ENCODE measurements around the gene PLCD1. TPM values are rescaled to one million over a fixed set of nuclear protein-coding genes. Genes with fewer than 3 reads are reported as not detected.

The PLCD1 gene
- total RNA-seq, 1 donor from 2014 or later = 16.7 TPM

DNA sequence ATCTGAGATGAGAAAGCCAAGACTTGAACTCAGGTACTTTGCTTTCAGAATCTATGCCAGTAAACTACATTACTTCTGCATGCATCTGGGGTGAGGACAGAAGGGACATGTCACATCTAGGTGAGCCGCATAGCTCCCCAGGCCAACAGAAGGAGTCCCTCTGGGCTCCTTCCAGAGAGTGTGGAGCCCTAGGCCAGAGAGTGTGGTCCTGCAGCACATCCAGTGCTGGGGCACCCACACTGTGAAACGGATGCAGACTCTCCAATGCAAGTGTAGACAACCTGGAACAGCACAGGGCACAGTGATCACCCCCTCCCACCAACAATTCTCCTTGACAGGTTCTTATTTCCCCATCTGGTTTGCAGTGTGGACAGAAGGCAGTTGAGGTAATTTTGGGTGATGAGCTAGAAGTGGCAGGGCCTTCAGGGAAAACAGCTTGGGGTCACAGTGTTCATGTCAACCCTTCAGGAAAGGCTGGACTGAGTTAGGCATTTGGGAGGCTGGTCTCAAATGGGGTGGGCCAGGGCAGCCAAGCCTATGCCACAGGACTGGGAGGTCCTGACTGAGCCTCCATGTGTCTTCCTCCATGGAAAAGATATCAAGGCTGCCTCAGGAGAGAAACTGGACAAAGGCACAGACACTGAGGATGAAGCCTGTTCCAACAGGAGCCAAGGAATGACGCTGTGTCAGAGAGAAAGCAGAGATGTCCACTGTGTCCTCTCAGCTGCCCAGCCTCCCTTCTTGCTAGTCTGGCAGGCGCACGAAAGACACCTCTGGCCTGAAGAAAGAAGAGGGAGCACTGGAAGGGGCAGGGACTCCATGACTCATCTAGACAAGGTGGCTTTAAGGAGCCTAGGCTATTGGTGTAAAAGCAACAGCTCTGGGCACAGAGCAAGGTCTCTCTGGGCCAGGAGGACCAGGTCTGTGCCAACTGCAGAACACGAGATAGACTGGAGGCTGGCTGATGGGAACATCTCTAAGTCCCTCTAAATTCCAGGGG lies 1.7 kb downstream of the PLCD1 start:
- peaks cover 14% of the 10 kb centered on the region for H3K4me1 ChIP-seq (ENCODE audit: insufficient read depth, low read length)
- Mint-ChIP-seq H3K36me3 (ENCODE audit: low read depth, unreplicated experiment) (no peaks in the 10 kb centered on the region), H3K27me3 (ENCODE audit: low read depth, unreplicated experiment) (peaks cover 22% of the 10 kb centered on the region), H3K9me3 (ENCODE audit: unreplicated experiment) (no peaks in the 10 kb centered on the region), H3K27ac (ENCODE audit: unreplicated experiment) (peak overlapping the region; percentile 19), H3K4me3 (ENCODE audit: unreplicated experiment) (peak overlapping the region; percentile 40), H3K4me1 (ENCODE audit: low read depth, unreplicated experiment) (peaks cover 5% of the 10 kb centered on the region)
- H3K27ac ChIP-seq (ENCODE audit: low read depth, low read length) = no peak overlapping the region
- H4K20me1 ChIP-seq (ENCODE audit: insufficient read depth, low read length) = peaks cover 18% of the 10 kb centered on the region
- H3K79me2 ChIP-seq (ENCODE audit: insufficient read depth, low read length) = no peaks in the 10 kb centered on the region
- H3K27me3 ChIP-seq (ENCODE audit: insufficient read depth, low read length) = no peaks in the 10 kb centered on the region
- no peak overlapping the region for H3K9ac ChIP-seq (ENCODE audit: low read length)
- no peak overlapping the region for H2AFZ ChIP-seq (ENCODE audit: low read depth, low read length)
- TF ChIP-seq, protein P1, sequence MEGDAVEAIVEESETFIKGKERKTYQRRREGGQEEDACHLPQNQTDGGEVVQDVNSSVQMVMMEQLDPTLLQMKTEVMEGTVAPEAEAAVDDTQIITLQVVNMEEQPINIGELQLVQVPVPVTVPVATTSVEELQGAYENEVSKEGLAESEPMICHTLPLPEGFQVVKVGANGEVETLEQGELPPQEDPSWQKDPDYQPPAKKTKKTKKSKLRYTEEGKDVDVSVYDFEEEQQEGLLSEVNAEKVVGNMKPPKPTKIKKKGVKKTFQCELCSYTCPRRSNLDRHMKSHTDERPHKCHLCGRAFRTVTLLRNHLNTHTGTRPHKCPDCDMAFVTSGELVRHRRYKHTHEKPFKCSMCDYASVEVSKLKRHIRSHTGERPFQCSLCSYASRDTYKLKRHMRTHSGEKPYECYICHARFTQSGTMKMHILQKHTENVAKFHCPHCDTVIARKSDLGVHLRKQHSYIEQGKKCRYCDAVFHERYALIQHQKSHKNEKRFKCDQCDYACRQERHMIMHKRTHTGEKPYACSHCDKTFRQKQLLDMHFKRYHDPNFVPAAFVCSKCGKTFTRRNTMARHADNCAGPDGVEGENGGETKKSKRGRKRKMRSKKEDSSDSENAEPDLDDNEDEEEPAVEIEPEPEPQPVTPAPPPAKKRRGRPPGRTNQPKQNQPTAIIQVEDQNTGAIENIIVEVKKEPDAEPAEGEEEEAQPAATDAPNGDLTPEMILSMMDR (IDR thresholded peaks at IDR 0.05; ENCODE audit: insufficient read depth, low read depth, low read length) = no peak
- TF ChIP-seq EZH2 (IDR thresholded peaks at IDR 0.05; ENCODE audit: insufficient read depth, low read length) = no peak
- no peaks in the 10 kb centered on the region for H3K9me3 ChIP-seq (ENCODE audit: insufficient read depth, low read depth, low read length)
- FAIRE-seq (no peak), DNase-seq (ENCODE audit: low read depth) (no peak)
- no peaks in the 10 kb centered on the region for H3K36me3 ChIP-seq (ENCODE audit: insufficient read depth, low read length)
- peak overlapping the region; percentile 88 for H3K4me2 ChIP-seq (ENCODE audit: low read length)
- H3K4me3 ChIP-seq (ENCODE audit: insufficient read depth, low read depth, low read length) = no peak overlapping the region

DNA sequence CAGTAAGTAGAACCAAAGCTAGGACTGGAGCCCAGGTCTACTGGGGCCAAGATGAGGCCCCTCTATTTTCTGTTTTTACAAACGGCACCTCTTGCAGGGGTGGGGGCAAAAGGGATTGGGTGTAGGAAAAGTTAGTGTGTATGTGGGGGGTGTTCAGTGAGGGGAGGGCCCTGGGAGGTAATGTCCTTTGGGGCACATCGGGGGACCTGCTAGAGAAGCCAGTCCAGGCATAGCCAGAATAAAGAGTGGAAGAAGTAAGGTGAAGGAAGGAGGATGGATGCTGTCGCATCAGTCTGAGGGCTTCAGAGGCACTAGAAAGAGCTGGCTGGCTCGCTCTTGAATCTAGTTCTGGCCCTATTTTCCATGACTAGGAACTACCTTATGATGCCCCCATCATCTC lies 2.6 kb downstream of the PLCD1 start:
- H3K27ac ChIP-seq (ENCODE audit: low read depth, low read length) = no peak overlapping the region
- no peaks in the 10 kb centered on the region for H3K9me3 Mint-ChIP-seq (ENCODE audit: unreplicated experiment)
- no peak for FAIRE-seq

More for the DNA sequence above, 2.6 kb downstream of the PLCD1 start:
- no peak for DNase-seq (ENCODE audit: low read depth)
- Histone ChIP-seq H3K4me3 (ENCODE audit: insufficient read depth, low read depth, low read length) (no peak overlapping the region), H3K4me1 (ENCODE audit: insufficient read depth, low read length) (peaks cover 14% of the 10 kb centered on the region), H4K20me1 (ENCODE audit: insufficient read depth, low read length) (peaks cover 20% of the 10 kb centered on the region), H3K4me2 (ENCODE audit: low read length) (no peak overlapping the region), H3K9me3 (ENCODE audit: insufficient read depth, low read depth, low read length) (no peaks in the 10 kb centered on the region), H3K79me2 (ENCODE audit: insufficient read depth, low read length) (no peaks in the 10 kb centered on the region), H3K9ac (ENCODE audit: low read length) (no peak overlapping the region), H3K27me3 (ENCODE audit: insufficient read depth, low read length) (no peaks in the 10 kb centered on the region), H2AFZ (ENCODE audit: low read depth, low read length) (no peak overlapping the region), H3K36me3 (ENCODE audit: insufficient read depth, low read length) (no peaks in the 10 kb centered on the region)
- no peaks in the 10 kb centered on the region for H3K36me3 Mint-ChIP-seq (ENCODE audit: low read depth, unreplicated experiment)
- H3K27me3 Mint-ChIP-seq (ENCODE audit: low read depth, unreplicated experiment) = peaks cover 16% of the 10 kb centered on the region
- H3K4me1 Mint-ChIP-seq (ENCODE audit: low read depth, unreplicated experiment) = peaks cover 5% of the 10 kb centered on the region
- no peak overlapping the region for H3K27ac Mint-ChIP-seq (ENCODE audit: unreplicated experiment)
- TF ChIP-seq, protein P1 (IDR thresholded peaks at IDR 0.05; ENCODE audit: insufficient read depth, low read depth, low read length) = no peak
- TF ChIP-seq EZH2 (IDR thresholded peaks at IDR 0.05; ENCODE audit: insufficient read depth, low read length) = no peak
- no peak overlapping the region for H3K4me3 Mint-ChIP-seq (ENCODE audit: unreplicated experiment)
